PC-9 (cell line): ENCODE measurements around the gene SLC39A12.

ENCODE experiments used
- EZH2 ChIP-seq: fragments of 200-600 bp; sonication (generic); IDR thresholded peaks from 2 replicates; pipeline ENCODE4 v1.8.0; 2017; ENCODE audit warnings: antibody characterized with exemption, low read depth
- TF ChIP-seq, protein P1 (sequence below): fragments of 200-600 bp; sonication (generic); conservative IDR thresholded peaks from 2 replicates; pipeline ENCODE4 v1.6.1; 2017; ENCODE audit warnings: mixed run types, antibody characterized with exemption, mild to moderate bottlenecking, moderate library complexity

DNA sequence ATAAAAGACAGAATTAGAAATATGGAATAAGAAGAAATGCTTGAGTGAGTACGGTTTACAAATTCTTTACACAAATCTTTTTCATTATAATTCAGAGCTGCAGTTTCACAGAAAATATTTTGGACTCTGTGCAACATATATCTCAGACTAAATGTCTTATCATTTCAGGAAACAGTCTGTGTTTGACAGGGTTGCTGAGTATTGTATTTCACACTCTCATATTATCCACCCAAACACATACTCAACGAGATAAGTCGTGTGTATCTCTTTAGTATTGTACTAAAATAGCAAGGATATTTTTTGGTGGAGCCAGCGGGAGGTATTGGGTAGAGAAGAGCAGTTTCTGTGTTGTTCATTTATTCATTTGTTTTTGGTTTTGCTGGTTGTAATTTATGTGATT lies 39.0 kb upstream of the SLC39A12 start:
- TF ChIP-seq, protein P1, sequence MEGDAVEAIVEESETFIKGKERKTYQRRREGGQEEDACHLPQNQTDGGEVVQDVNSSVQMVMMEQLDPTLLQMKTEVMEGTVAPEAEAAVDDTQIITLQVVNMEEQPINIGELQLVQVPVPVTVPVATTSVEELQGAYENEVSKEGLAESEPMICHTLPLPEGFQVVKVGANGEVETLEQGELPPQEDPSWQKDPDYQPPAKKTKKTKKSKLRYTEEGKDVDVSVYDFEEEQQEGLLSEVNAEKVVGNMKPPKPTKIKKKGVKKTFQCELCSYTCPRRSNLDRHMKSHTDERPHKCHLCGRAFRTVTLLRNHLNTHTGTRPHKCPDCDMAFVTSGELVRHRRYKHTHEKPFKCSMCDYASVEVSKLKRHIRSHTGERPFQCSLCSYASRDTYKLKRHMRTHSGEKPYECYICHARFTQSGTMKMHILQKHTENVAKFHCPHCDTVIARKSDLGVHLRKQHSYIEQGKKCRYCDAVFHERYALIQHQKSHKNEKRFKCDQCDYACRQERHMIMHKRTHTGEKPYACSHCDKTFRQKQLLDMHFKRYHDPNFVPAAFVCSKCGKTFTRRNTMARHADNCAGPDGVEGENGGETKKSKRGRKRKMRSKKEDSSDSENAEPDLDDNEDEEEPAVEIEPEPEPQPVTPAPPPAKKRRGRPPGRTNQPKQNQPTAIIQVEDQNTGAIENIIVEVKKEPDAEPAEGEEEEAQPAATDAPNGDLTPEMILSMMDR: no peak
- no peak for TF ChIP-seq EZH2
